ENCODE results near the gene SNRPB2.

DNA sequence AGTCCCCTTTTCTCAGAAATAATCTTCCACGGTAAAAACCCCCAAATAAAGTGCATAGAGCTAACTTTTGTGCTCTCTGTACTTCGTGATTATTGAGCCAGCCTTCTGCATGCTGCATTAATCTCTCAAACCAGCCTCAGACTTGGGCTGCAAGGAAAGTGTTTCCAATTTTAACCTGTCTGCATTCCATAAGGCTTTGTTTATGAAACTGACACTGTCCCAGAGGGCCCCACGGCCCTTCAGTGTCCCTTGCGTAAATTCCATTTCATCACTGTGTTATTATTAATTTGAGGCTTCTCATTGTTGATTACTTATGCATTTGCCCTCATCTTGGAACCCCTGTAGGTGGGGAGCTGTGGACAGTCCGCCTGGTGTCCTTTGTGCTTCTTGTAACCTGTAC lies 15.6 kb upstream of the SNRPB2 start:
- TF ChIP-seq POLR2AphosphoS5 (IDR thresholded peaks at IDR 0.05; ENCODE audit: low read depth, low read length) (no peak), SIN3A (IDR thresholded peaks at IDR 0.05; ENCODE audit: borderline replicate concordance, insufficient read depth, low read length) (no peak), TAF1 (IDR thresholded peaks at IDR 0.05; ENCODE audit: borderline replicate concordance, insufficient read depth, low read length) (no peak), REST (IDR thresholded peaks at IDR 0.05; ENCODE audit: insufficient read depth in 1 of 2, low read depth in 2 of 2, low read length in 2 of 2) (no peak), FOXP2 (optimal IDR thresholded peaks at IDR 0.05; ENCODE audit: borderline replicate concordance, extremely low read depth, extremely low read length, insufficient read depth) (no peak)

Data from PFSK-1 (cell line).